HG03439 (cell line): Measurements from ENCODE around the gene GSC2.

Experiments
- ATAC-seq: cut with Tn5 transposase; IDR thresholded peaks from one replicate; pipeline ENCODE4 v1.9.1; 2021; ENCODE audit warnings: mild to moderate bottlenecking, moderate library complexity; ENCODE audit not compliant: unreplicated experiment

GSC2 gene

DNA sequence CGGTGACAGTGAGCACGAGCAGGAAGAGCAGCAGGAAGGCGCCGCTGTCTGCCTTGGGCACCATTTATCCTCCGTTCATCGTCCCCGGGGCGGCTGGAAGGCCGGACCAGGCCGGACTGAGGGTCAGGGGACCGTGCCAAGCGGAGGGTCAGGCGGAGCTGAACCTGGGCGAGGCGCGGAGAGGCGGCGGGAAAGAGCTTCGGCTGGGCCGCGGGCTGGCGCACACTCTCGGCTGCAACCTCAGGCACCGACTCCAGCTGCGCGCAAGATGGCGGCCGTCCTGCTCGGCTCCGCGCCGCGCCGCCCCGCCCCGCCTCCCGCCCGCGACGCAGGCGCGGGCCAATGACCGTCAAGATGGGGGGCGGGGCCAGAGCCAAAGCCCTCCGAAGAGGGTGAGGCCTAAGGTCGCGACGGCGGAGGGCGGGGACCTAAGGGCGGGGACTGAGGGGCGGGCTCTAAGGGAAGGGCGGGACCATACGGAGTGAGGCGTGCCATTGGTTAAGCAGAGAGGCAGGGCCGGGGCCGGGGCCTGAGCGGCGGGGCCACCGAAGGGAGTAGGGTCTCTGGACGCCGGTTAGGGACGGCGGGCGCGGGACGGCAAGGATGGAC lies 27.8 kb downstream of the GSC2 start, which contains the start of gene DGCR2:
DGCR2 (minus strand) TSS at position 270 of the 609 bp plus-strand sequence; CDS start at position 64, 206 bp downstream.
- peak; percentile 68 for ATAC-seq

DNA sequence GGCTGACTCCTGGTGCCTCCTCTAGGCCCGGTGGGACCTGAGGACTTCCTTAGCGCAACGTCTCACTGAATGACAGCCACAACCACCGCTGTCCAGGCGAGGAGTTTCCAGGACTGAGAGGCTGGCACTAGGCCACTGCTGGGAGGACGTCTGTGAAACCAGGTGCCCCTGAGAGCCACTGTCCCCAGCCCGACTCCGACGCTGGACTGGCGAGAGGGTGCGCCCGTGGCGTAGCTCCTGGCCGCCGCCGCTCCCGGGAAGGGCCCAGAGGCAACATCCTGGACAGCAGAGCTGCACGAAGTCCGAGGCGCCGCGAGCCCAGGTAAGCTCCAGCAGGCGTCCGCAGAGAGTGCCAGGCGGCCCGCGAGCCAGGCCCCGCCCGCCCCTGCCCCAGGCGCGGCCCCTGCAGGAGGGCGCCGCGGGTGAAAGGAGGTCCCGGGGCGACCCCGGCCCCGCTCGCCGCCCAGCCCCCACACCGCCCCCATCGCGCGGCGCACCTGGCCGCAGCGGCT lies 28.4 kb downstream of the GSC2 start:
- ATAC-seq, result peak; percentile 15

DNA sequence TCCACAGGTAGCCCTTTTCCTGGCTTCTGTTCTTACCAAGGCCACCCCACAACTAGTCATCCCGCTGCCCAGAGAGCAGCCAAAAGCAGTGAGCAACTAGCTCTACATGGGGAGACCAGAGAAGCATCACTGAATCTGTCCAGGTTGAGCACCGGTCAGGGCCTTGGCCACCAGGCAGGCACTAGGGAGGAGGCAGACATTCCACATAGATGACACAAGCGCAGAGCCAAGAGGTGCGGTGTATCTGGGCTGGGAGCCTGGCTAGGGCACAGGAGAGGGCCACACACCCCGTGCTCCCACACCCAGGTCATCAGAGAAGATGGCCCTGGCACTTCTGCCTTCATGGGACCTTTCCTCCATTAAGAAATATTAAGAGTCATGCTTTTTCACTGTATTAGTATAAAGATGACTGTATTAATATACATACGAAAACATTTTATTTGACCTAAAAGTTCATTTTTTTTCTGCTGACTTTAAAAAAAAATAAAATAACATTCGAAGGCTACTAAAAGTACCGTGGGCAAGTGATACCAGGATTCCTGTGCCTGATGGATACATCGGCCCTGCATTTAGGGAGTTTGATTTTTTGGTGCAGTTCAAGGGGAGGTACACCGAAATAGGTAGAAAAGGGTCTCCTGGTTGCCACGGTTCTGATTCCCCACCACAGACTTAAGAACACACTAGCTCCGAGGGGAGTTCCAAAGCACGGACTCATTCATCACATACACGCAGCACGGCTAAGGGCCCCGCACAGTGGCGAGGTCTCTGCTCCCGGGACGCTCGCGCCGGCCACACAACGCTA lies 29.1 kb downstream of the GSC2 start:
- no peak for ATAC-seq

DNA sequence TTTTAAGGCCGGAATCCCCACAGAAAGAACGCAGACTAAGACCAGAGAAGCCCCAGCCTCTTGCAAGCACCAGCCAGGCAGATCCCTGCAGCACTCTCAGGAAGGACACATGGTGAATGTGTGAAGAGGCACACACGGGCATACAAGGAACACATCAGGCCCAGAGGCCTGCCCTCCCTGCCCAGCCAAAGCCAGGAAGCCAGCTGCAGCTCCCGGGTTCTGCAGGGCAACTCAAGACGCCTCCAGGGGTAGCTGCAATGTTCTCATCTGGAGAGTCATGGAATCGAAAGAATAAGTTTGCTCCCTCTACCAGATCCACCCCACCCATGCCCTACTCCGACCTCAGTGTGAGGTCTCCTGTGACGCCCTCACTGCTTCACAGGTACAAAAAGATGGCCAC lies 30.1 kb downstream of the GSC2 start:
- no peak for ATAC-seq

DNA sequence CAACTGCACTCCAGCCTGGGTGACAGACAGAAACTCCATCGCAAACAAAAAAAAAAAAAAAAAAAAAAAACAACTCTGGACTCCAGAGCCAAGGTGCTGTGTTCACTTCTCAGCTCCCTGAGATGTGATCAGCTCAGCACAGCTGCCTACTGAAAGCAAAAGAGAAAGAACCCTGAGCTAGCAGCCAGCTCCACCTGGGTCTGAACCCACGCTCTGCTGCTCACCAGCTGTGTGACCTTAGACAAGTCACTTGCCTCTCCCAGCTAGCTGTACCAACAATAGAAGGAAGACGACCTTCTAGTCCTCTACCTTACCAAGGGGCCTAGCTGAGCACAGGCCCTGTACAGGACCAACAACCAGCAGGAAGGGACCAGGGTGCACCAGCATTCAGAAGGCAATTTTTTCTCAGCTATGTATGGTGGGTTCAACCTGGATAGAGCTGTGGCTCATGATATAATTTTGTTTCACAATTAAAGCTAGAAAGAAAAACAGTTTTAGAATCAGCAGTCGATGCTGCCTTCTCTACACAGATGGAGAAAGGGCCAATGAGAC lies 31.7 kb downstream of the GSC2 start:
- ATAC-seq, result no peak

DNA sequence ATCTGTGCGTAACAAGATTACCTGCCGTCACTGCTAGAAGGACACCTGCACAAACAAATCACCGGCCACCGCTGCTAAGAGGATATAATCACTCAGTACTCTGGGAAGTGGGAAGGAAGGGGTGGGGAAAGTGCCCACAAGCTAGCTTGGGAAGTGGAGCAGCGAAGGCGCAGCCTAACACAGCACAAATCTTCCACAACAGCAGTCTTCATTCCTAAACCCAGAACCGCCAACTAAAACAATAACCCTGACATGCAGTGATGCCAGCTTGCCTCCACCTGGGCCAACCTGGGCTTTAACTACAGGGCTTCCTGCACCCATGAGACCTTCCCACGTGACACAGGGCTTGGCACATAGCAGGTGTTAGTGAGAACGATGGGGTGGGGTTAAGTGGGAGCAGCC lies 33.0 kb downstream of the GSC2 start:
- no peak for ATAC-seq

DNA sequence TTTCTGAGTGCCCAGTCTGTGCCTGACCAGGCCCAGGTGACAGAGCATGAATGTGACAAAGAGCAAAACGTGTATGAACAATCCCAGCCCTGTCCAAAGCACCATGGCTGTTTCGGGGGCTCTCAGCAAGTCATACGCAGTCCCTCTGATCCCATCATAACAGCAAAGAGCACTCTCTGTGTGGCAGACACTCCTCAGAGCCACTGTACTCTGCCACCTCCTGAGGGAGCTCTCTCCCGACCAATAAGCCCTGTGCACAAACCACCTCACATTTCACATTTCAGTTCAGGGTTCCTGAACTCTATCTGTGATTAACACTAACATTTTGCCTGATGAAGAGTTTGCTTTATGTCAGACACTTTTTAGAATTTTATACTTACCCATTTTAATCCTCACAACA lies 34.5 kb downstream of the GSC2 start:
- ATAC-seq, result no peak

DNA sequence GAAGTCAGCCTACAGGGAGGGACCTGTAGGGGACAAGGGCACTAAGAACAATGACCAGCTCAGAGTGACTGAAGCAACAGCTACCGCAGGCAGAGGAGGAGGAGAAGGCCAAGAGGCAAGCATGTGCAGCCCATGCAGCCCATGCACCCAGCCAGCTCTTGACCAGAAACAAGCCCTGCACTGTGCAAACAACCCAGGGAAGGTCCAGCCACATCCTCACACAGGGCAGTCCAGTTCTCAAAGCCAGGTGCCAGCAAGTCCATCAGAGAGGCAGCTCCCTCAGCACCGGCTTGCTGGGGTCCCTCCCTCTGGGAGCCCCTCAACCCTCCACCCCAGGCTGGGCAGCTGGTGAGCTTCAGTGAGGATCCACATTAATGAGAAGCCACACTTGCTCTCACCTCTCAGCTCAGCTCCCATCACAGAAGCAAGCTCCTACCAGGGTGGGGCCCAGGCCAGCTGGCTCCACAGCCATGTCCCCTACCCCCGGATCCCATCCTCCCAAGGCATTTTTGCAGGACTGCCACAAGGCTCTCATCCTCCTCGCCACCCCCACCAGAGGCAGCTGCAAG lies 35.0 kb downstream of the GSC2 start:
- no peak for ATAC-seq

DNA sequence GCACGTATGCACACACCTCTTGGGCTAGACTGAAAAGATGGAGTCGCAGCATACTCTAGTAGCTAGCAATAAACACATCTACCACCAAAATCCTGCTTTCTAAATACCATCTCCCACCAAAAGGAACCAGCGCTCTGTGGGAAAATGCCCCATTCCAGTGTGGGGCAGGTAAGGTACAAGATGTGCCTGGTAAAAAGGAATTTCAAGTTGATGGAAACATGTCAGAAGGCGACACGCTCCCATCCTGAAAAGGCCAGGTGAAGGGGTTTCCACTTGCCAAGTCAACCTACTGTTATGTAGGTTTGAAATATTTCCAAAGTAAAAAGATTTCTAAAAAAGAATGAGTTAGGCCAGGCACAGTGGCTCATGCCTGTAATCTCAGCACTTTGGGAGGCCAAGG lies 36.7 kb downstream of the GSC2 start:
- no peak for ATAC-seq

DNA sequence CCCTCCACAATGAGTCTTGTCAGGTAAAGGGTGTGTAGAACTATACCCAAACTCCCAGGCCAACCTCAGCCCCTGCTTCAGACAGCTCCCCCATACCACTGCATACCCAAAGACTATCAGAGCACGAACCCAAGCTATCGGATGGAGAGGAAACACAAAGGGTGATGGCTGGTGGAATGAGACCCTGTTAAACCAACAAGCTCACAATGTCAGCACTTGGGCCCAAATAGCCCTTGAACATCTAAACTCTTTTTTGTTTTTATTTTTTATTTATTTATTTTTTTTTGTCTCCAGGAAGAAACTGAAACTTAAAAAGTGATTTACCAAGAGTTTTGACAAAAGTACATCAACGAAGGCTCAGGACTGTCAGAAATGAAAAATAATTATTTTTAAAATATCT lies 38.5 kb downstream of the GSC2 start:
- no peak for ATAC-seq

DNA sequence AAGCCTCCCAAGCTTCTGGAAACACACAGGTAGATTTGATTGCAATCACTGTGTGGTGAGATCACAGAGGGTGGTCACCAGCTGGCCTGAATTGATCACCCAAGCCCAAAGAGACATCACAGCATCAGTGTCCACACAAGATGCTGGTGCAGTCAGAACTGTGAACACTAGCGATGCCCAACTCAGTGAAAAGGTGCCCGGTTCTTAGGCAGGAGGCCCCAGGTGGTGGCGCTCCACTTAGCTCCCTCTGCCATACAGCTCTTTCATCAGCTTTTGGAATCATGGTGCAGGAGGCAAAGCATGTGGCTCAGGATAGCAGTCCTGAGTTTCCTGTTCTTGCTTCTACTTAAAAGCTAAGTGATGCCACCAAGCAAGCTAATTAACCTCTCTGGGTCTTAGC lies 39.0 kb downstream of the GSC2 start:
- no peak for ATAC-seq

DNA sequence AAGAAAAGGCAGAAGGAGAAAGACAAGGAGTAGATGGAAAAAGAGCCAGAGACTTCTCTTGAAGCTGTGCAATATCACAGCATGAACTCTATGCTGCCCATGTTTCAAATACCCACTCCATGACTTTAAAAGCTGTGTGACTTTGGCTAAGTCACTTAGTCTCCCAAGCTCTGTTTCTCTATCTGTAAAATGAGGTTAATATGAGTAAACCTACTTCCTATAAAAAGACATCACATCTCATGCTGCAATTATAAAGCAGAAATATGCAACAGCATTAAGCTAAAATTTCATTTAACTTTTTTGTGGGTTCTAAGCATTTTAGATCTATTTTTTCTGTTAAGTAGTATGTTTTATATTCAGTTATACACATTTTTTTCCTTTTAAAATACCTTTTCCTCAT lies 39.4 kb downstream of the GSC2 start:
- ATAC-seq, result no peak

DNA sequence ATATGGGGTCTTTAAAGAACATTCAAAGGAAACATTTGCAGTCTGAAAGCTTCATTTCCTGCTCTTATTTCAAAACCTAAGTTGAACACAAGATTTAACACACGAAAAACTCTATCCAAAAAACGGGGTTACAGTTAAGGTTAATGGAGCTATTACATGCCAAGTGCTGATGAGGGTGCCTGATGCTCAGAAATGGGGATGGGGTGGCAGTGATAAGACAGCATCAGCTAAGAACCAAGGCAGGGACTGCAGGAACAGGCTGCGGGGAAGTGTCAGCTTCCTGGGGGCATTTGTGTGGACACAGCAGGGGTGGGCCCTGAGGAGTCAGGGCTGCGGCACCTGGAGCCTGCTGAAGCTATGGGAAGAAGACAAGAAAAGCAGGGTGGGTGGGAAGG lies 40.0 kb downstream of the GSC2 start:
- ATAC-seq, result no peak

DNA sequence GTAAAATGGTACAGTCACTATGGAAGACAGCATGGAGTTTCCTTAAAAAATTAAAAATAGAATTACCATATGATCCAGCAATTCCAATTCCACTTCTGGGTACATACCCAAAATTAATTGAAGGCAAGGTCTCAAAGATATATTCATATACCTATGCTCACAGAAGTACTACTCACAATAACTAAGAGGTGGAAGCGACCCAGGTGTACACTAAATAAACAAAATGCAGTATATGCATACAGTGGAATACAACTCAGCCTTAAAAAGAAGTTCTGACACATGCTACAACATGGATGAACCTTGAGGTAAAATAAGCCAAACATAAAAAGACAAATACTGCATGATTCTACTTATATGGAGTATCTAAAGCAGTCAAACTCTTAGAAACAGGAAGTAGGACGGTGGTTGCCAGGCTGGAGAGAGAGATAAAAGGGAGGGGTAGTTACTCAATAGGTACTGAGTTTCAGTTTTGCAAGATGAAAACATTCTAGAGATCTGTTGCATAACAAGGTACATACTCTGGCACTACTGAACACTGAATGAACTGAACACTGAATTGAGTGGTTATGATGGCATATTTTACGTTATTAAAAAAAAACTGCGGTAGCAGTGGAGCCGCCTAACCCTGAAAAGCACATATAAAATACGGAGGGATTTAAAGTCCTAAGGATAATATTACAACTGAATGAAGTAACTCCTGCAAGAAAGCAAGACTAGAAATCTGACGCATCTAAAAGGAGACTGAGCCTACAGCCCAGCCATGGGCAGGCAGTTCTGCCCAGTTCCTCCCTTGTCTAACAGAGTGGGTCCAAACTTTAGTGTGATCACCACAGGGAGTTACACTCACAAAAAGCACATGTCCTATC lies 40.7 kb downstream of the GSC2 start:
- ATAC-seq, result peak; percentile 68

DNA sequence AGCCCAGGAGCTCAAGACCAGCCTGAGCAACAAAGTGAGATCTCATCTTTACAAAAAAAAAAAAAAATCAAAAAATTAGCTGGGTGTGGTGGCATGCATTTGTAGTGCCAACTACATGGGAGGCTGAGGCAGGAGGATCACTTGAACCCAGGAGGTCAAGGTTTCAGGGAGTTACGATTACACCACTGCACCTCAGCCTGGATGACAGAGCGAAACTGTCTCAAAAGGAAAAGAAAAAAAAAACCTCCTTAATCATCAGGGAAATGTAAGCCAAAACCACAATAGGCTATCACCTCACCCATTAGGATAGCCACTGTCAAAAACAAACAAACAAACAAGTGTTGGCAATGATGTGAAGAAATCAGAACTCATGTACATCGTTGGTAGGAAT lies 41.3 kb downstream of the GSC2 start:
- ATAC-seq, result no peak

DNA sequence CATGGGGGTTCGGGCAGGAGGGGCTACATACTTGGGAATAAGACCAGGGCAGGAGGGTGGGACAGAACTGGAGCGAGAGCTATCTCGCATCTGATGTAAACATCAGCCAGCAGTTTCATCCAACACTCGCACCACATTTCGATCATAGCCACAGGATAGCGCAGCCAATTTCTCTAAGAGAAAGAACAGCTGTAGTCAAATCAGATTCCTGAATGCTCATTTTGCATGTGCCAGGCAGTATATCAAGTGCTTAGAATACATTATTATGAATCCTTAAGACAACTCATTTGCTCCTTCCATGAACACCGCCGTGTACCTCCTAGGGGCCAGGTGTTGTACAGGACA lies 42.4 kb downstream of the GSC2 start:
- no peak for ATAC-seq

DNA sequence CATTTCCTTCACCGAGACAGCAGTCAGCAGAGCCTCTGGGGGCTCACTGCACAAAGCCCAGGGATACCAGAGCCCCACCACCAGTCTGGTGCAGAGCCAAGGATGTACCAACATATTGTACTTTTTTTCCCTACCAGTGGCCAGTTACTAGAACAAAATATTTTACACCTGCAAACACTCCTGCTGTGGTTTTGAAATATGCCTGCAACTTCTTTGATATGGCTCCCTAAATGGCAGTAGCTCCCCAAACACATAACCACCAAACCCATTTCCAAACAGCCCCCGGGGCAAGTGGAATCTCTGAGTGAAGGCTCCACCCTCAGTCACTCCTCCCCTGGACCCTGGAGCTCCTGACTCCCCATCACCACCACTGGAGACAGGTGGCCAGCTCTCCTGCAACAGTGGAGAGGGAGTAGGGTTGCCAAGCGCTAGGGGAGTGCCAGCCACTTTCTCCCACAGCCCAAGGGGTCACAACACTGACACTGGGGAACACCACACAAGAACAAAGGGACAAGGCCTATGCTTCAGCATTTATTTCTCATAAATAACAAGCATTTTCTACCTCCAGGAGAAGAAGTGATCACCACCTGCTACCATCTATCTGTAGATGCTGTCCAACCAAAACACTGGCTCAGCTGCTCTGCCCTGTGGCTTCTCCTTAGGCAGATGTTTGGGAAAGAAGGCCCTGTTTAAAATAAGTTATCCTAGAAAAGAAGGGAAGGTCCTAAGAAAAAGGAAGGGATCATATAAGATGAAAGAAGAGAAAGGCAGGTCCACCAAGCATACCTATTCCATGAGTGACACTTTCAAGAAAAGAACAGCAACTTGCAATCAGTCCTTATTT lies 43.0 kb downstream of the GSC2 start:
- no peak for ATAC-seq

DNA sequence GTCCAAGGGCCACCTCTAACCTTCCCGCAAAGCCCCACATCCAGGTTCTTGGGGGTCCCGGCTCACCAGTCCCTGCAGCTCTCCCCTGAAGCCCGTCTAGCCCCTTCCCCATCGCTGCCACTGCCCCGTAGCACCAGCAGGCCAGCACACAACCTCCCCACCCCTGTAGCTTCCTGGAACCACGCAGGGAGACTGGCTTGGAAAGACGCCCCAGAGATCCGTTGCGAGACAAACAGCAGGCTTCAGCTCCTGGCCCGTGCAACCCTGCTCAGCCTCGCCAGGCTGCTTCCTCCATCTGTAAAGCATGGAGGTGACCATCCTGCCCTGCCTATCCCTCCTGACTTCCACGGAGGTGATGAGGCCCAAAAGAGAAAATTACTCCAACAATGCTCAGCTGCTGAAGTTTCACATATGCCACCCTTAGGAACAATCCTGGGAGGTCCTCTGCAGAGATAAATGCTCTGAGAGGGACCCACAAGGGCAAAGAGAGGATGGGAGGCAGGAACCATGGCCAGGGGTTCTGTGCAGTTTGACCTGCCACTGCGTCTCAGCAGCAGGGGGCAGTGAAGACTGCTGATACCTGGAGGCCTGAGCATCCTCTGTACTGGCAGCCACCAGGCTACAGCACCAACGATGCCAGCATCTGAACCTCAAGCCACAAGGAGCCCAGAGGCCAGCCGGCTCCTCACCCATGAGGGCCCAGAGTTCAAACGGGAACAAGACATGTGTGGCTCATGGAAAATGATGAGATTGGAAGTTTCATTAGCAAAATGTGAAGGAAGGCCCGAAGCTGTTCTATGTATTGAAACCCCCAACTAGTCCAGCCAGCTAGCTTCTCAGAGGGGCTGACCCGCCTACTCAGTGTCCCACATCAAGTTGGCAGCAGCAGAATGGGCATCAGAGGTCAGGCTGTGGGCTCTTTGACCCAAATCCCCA lies 44.0 kb downstream of the GSC2 start:
- ATAC-seq, result no peak

DNA sequence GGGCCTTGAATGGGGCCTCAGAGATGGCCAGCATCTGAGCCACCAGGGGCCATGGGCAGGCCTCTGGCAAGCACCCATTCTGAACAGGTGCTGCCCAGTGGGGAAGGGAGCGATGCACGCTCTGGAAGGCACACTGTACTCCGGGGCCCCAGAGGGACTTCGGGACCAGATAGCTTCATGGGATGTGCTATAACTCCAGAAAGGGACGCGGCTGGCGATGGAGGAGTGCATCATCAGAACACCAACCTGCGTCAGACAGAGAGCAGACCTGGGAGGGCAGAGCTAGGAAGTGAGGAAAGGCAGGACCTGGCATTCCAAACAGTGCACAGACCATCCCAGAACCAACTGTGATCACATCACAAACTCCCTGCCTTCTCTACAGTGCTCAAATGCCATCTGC lies 44.6 kb downstream of the GSC2 start:
- ATAC-seq, result no peak
